Naive thymus-derived CD4-positive, alpha-beta T cell (primary cell): Measurements from ENCODE around the gene RNASE12. TPM values are rescaled to one million over a fixed set of nuclear protein-coding genes. Genes with fewer than 3 reads are reported as not detected.
"Not testable (repeated sequence)": the region's sequence is repeated elsewhere in the genome, so short reads cannot be mapped to it uniquely, and the experiment has no call there.

Source experiments
- ATAC-seq: fragments of 150-1000 bp; cut with Tn5 transposase; 2 replicates; pipeline ENCODE4 v1.10.0; 2021; ENCODE audit warnings: mild to moderate bottlenecking, moderate library complexity
- CTCF ChIA-PET: fragments of 350-600 bp; sonication (Branson Sonifier 250); formaldehyde crosslinking; loops from one replicate; lab custom pipeline; 2021; ENCODE audit warnings: antibody characterized with exemption; lab: Charles Lee
- POLR2A ChIA-PET: fragments of 350-600 bp; sonication (Branson Sonifier 250); formaldehyde crosslinking; loops from one replicate; lab custom pipeline; 2021; ENCODE audit warnings: antibody characterized with exemption, inconsistent platforms; lab: Charles Lee
- DNase-seq, 9 donors: peaks; one replicate each; pipeline versions ENCODE4 v3.0.0 to v3.0.0-alpha.2; 2020 to 2022; ENCODE audit warnings: mixed read lengths in 1 of 9
- H3K27ac ChIP-seq: one replicate; pipeline ENCODE4 v1.7.0; 2013; ENCODE audit warnings: mild to moderate bottlenecking, low read depth, low read length, moderate library complexity
- H3K27me3 ChIP-seq, 2 donors: one replicate each; pipeline ENCODE4 v1.7.0; 2013; ENCODE audit warnings: low read length in 2 of 2, mild to moderate bottlenecking in 2 of 2, moderate library complexity in 2 of 2; ENCODE audit not compliant: control insufficient read depth in 2 of 2, insufficient read depth in 2 of 2
- H3K36me3 ChIP-seq, 3 experiments: 1 replicate in 2 of 3; 2 replicates in 1 of 3; pipeline ENCODE4 v1.7.0; 2013; ENCODE audit warnings: low read length in 3 of 3, mild to moderate bottlenecking in 3 of 3, moderate library complexity in 1 of 3; ENCODE audit not compliant: insufficient read depth in 3 of 3, control insufficient read depth in 2 of 3
- H3K4me1 ChIP-seq, 2 donors: one replicate each; pipeline ENCODE4 v1.7.0; 2013; ENCODE audit warnings: low read length in 2 of 2, mild to moderate bottlenecking in 2 of 2, moderate library complexity in 1 of 2; ENCODE audit not compliant: control insufficient read depth in 2 of 2, insufficient read depth in 2 of 2
- H3K4me3 ChIP-seq: 2 replicates; pipeline ENCODE4 v1.7.0; 2013; ENCODE audit warnings: mild to moderate bottlenecking, low read length
- H3K9me3 ChIP-seq, 3 experiments: 1 replicate in 2 of 3; 2 replicates in 1 of 3; pipeline ENCODE4 v1.7.0; 2013; ENCODE audit warnings: low read length in 3 of 3; ENCODE audit not compliant: control insufficient read depth in 2 of 3
- H3K27ac Mint-ChIP-seq, 9 donors: one replicate each; pipeline ENCODE4 v1.8.0; 2020 to 2022; ENCODE audit warnings: mixed read lengths in 9 of 9, mild to moderate bottlenecking in 8 of 9, moderate library complexity in 5 of 9, inconsistent platforms in 2 of 9
- H3K27me3 Mint-ChIP-seq, 5 donors: one replicate each; pipeline ENCODE4 v1.8.0; 2021 to 2022; ENCODE audit warnings: mixed read lengths in 5 of 5, mild to moderate bottlenecking in 1 of 5
- H3K36me3 Mint-ChIP-seq, 5 donors: one replicate each; pipeline ENCODE4 v1.8.0; 2020 to 2022; ENCODE audit warnings: mixed read lengths in 5 of 5, mild to moderate bottlenecking in 3 of 5, inconsistent platforms in 1 of 5
- H3K4me1 Mint-ChIP-seq, 7 donors: one replicate each; pipeline ENCODE4 v1.8.0; 2020 to 2022; ENCODE audit warnings: mixed read lengths in 7 of 7, mild to moderate bottlenecking in 3 of 7, inconsistent platforms in 1 of 7
- H3K4me3 Mint-ChIP-seq, 10 donors: one replicate each; pipeline ENCODE4 v1.8.0; 2020 to 2022; ENCODE audit warnings: mild to moderate bottlenecking in 10 of 10, mixed read lengths in 10 of 10, moderate library complexity in 6 of 10, inconsistent platforms in 2 of 10
- H3K9me3 Mint-ChIP-seq, 11 donors: one replicate each; pipeline ENCODE4 v1.8.0; 2020 to 2022; ENCODE audit warnings: mixed read lengths in 11 of 11, mild to moderate bottlenecking in 4 of 11, inconsistent platforms in 1 of 11, moderate library complexity in 1 of 11
- intact Hi-C, 2 donors: fragments of 100-400 bp; cut with micrococcal nuclease; formaldehyde crosslinking; loops; one replicate each; pipeline ENCODE4 v1.15.1; 2023
- polyA plus RNA-seq, 2 donors: library from polyadenylated mRNA; unstranded; fragments of 300-500 nt; fragmentation: Illumina TruSeq; gene quantifications; one replicate each; pipeline ENCODE4 v1.2.3, GENCODE V29; 2021
- total RNA-seq, 6 experiments: library from RNA in 5 of 6; stranded (reverse) in 5 of 6; gene quantifications; 1 replicate in 5 of 6; 2 replicates in 1 of 6; pipeline ENCODE4 v1.2.3 and lab custom pipeline; 2021 to 2026

The RNASE12 gene
- total and polyA plus RNA-seq, 7 experiments from 2014 or later = not detected

- CTCF ChIA-PET = interaction anchor here (1.5 kb wide), 1 partner anchor 14 kb away, joined by 4 read pairs; no protein-coding TSS in a partner anchor
Observed at GRCh38 chr14:20623798-20624197, 32.6 kb upstream of the RNASE12 start.

DNA sequence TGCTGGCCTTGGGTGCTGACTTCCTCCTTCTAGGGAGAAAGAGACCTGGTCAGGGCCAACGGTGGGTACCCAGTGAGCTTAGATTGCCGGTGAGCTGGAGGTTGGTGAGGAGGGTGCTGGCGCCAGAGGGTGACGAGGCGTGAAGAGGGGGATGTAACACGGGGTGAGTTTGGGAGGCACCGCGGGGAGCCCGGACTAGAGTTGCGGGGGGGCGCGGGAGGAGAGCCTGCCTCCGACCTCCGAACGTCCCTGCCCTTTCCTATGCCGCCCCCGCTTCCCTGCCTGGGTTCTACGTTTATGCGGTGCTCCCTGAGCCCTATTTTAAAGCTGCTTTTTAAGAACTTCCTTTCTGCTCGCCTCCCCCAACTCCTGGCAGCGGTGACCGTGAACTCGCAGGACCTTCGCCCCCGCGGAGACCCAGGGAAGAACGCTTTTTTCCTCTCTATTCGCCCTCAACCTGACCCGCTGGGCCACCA lies 31.7 kb upstream of the RNASE12 start:
- POLR2A ChIA-PET = interaction anchor here (0.6 to 1.8 kb wide), 8 partner anchors 8 to 289 kb away, joined by 3 to 8 read pairs (median 4); partner anchors contain the start of gene RNASE4
- H3K4me1 Mint-ChIP-seq = peaks cover 27 to 64% (median 55%) of the 10 kb centered on the region in 7 donors
- CTCF ChIA-PET = interaction anchor here (0.6 to 1.6 kb wide), 3 partner anchors 10 to 86 kb away, joined by 3 to 6 read pairs (median 4); no protein-coding TSS in a partner anchor
- Histone ChIP-seq H3K27ac (no peak overlapping the region), H3K9me3 (no peaks in the 10 kb centered on the region), H3K4me3 (no peak overlapping the region), H3K27me3 (no peaks in the 10 kb centered on the region), H3K36me3 (no peaks in the 10 kb centered on the region), H3K4me1 (peaks cover 0 to 25% of the 10 kb centered on the region in 2 donors)
- H3K27ac Mint-ChIP-seq = peak overlapping the region in 6 of 9 donors; percentile 7 to 69 (median 45)
- DNase-seq (no peak), ATAC-seq (peak; percentile 36)
- peaks cover 27 to 56% (median 36%) of the 10 kb centered on the region in 5 donors for H3K27me3 Mint-ChIP-seq
- peaks cover 0 to 15% (median 2%) of the 10 kb centered on the region in 11 donors for H3K9me3 Mint-ChIP-seq
- intact Hi-C loops = loop anchor here in 1 of 2 donors (1.0 to 10.0 kb wide), 2 partner anchors 8 to 352 kb away; no protein-coding TSS in a partner anchor
- peak overlapping the region; percentile 66 to 88 (median 78) for H3K4me3 Mint-ChIP-seq
- H3K36me3 Mint-ChIP-seq = peaks cover 0 to 10% (median 0%) of the 10 kb centered on the region in 5 donors

More at GRCh38 chr14:20623798-20624197, 32.6 kb upstream of the RNASE12 start:
- H3K36me3 ChIP-seq = no peaks in the 10 kb centered on the region
- H3K27ac ChIP-seq = no peak overlapping the region
- no peak for ATAC-seq
- H3K4me1 Mint-ChIP-seq = peaks cover 34 to 70% (median 65%) of the 10 kb centered on the region in 7 donors
- no peak for DNase-seq
- POLR2A ChIA-PET = interaction anchor here (0.9 to 1.8 kb wide), 3 partner anchors 9 to 60 kb away, joined by 4 to 7 read pairs (median 5); partner anchors contain the start of gene RNASE4
- peak overlapping the region in 5 of 9 donors; percentile 19 to 88 (median 63) for H3K27ac Mint-ChIP-seq
- H3K27me3 ChIP-seq = no peaks in the 10 kb centered on the region
- peak overlapping the region; percentile 66 to 92 (median 80) for H3K4me3 Mint-ChIP-seq
- peaks cover 27 to 59% (median 43%) of the 10 kb centered on the region in 5 donors for H3K27me3 Mint-ChIP-seq
- H3K9me3 Mint-ChIP-seq = peaks cover 0 to 15% (median 2%) of the 10 kb centered on the region in 11 donors
- intact Hi-C loops = loop anchor here (1.0 to 10.0 kb wide), 4 partner anchors 8 to 351 kb away; partner anchors contain the start of gene PARP2 (in 1 of the 2)
- no peak overlapping the region for H3K4me3 ChIP-seq
- H3K9me3 ChIP-seq = no peaks in the 10 kb centered on the region
- peaks cover 0 to 32% of the 10 kb centered on the region in 2 donors for H3K4me1 ChIP-seq
- H3K36me3 Mint-ChIP-seq = peaks cover 0 to 13% (median 0%) of the 10 kb centered on the region in 5 donors

DNA sequence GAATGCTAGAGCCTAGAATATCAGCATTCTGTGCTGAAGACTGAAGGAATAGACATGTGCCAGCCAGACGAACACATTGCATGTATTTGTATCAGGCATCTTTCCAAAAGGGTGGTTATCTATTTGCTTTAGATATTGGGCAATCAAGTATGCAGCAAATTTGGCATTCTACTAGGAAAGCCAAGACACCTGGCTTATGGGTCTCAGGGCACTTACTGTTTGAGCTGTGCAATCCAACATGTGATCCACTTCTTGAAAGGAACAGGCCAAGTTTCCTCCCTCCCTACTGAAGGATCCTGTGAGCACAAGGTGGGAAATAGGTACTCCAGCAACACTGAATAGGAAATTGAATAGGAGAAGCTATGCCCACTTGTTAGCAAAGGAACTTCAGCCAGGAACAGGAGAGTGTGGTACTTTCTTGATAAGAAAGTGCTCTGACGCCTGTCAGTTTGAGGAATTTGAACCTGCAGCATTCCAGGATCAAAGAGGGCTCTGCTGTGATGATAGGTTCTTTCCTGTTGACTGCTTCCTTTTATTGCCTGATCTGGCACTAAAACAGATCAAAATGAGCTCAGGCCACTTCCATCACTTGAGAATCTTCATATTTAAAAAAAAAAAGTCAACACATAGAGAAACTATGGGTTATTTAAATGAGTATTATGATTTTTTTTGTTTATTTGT lies 29.8 kb upstream of the RNASE12 start:
- ChIA-PET CTCF (no interaction called here), POLR2A (interaction anchor here (1.6 kb wide), 1 partner anchor 287 kb away, joined by 8 read pairs; no protein-coding TSS in a partner anchor)
- Histone ChIP-seq H3K27me3 (no peaks in the 10 kb centered on the region), H3K9me3 (no peaks in the 10 kb centered on the region), H3K27ac (no peak overlapping the region), H3K36me3 (no peaks in the 10 kb centered on the region), H3K4me3 (no peak overlapping the region), H3K4me1 (peaks cover 0 to 21% of the 10 kb centered on the region in 2 donors)
- Mint-ChIP-seq H3K9me3 (peaks cover 0 to 14% (median 2%) of the 10 kb centered on the region in 11 donors), H3K27ac (no peak overlapping the region), H3K4me1 (peaks cover 20 to 49% (median 37%) of the 10 kb centered on the region in 7 donors), H3K4me3 (no peak overlapping the region), H3K27me3 (peaks cover 16 to 45% (median 27%) of the 10 kb centered on the region in 5 donors), H3K36me3 (peaks cover 0 to 10% (median 0%) of the 10 kb centered on the region in 5 donors)
- ATAC-seq (no peak), DNase-seq (no peak)
- intact Hi-C loops = loop anchor here in 1 of 2 donors (10.0 kb wide), 1 partner anchor 354 kb away; no protein-coding TSS in a partner anchor

GRCh38 chr14:20619688-20620087 lies 28.5 kb upstream of the RNASE12 start:
- H3K36me3 Mint-ChIP-seq, H3K9me3 ChIP-seq, H3K4me3 ChIP-seq, H3K9me3 Mint-ChIP-seq, H3K27ac Mint-ChIP-seq, CTCF ChIA-PET, H3K36me3 ChIP-seq, H3K27me3 ChIP-seq, ATAC-seq, H3K4me3 Mint-ChIP-seq, DNase-seq, H3K27ac ChIP-seq: not testable (repeated sequence)
- intact Hi-C loops = loop anchor here in 1 of 2 donors (10.0 kb wide), 1 partner anchor 355 kb away; no protein-coding TSS in a partner anchor
- Mint-ChIP-seq H3K4me1 (peaks cover 15 to 42% (median 25%) of the 10 kb centered on the region in 7 donors), H3K27me3 (peaks cover 9 to 35% (median 17%) of the 10 kb centered on the region in 5 donors)
- POLR2A ChIA-PET = interaction anchor here (0.7 kb wide), 1 partner anchor 13 kb away, joined by 3 read pairs; no protein-coding TSS in a partner anchor
- H3K4me1 ChIP-seq = peaks cover 0 to 21% of the 10 kb centered on the region in 2 donors

- no peaks in the 10 kb centered on the region for H3K27me3 ChIP-seq
- peaks cover 9 to 33% (median 11%) of the 10 kb centered on the region in 7 donors for H3K4me1 Mint-ChIP-seq
- H3K4me1 ChIP-seq = peaks cover 7 to 9% of the 10 kb centered on the region in 2 donors
- CTCF ChIA-PET = interaction anchor here (0.9 to 1.5 kb wide), 3 partner anchors 13 to 73 kb away, joined by 3 to 5 read pairs (median 3); no protein-coding TSS in a partner anchor
- ATAC-seq (no peak), DNase-seq (no peak)
- H3K27me3 Mint-ChIP-seq = peaks cover 2 to 25% (median 9%) of the 10 kb centered on the region in 5 donors
- H3K9me3 ChIP-seq = no peaks in the 10 kb centered on the region
- H3K4me3 Mint-ChIP-seq = no peak overlapping the region
- no peak overlapping the region for H3K4me3 ChIP-seq
- no peak overlapping the region for H3K27ac Mint-ChIP-seq
- no peaks in the 10 kb centered on the region for H3K36me3 ChIP-seq
- no peak overlapping the region for H3K27ac ChIP-seq
- POLR2A ChIA-PET = interaction anchor here (1.0 to 1.4 kb wide), 2 partner anchors 63 to 66 kb away, joined by 3 to 6 read pairs; partner anchors contain the start of gene RNASE4
- H3K9me3 Mint-ChIP-seq = no peaks in the 10 kb centered on the region
- H3K36me3 Mint-ChIP-seq = peaks cover 0 to 1% (median 0%) of the 10 kb centered on the region in 5 donors
- intact Hi-C loops = no loop called here
Observed at GRCh38 chr14:20618271-20618749, 27.1 kb upstream of the RNASE12 start.
